Measurements from ENCODE around the gene CCDC57.

The CCDC57 gene

GRCh38 chr17:82094931-82095776, 117.5 kb downstream of the CCDC57 start:
- Histone ChIP-seq H3K4me1 (ENCODE audit: insufficient read depth, low read length) (peaks cover 7% of the 10 kb centered on the region; the same call in 1 of the 2 replicates), H3K9me3 (ENCODE audit: control insufficient read depth, insufficient read depth, low read length) (no peaks in the 10 kb centered on the region), H3K36me3 (ENCODE audit: insufficient read depth, low read length) (peaks cover 8% of the 10 kb centered on the region), H3K9ac (ENCODE audit: low read depth, low read length) (no peak overlapping the region)

GRCh38 chr17:82092995-82093751, 119.5 kb downstream of the CCDC57 start:
- Histone ChIP-seq H3K36me3 (ENCODE audit: insufficient read depth, low read length) (peaks cover 17% of the 10 kb centered on the region), H3K9ac (ENCODE audit: low read depth, low read length) (no peak overlapping the region)

DNA sequence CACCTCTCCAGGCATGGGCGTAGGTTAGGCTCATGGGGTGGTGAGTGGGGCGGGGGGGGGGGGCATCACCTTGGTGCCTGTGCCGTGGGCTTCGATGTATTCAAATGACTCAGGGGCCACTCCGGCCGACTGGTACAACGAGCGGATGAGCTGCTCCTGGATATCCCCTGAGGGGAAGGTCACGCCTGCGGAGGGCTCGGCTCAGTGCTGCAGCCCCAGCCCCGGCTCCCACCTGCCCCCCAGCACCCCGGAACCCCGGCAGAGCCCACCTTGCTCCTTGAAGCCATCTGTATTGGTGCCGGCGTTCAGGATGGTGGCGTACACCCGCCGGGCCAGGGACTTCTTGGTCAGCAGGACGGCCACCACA, 120.0 kb downstream of the CCDC57 start:
- Histone ChIP-seq H3K36me3 (ENCODE audit: insufficient read depth, low read length) (peaks cover 17% of the 10 kb centered on the region), H3K9ac (ENCODE audit: low read depth, low read length) (no peak overlapping the region), H3K4me1 (ENCODE audit: insufficient read depth, low read length) (peaks cover 5% of the 10 kb centered on the region; the same call in 1 of the 2 replicates), H3K9me3 (ENCODE audit: control insufficient read depth, insufficient read depth, low read length) (no peaks in the 10 kb centered on the region)

More at GRCh38 chr17:82092995-82093751, 119.5 kb downstream of the CCDC57 start:
- H3K4me1 ChIP-seq (ENCODE audit: insufficient read depth, low read length) = peaks cover 5% of the 10 kb centered on the region; the same call in 1 of the 2 replicates
- H3K9me3 ChIP-seq (ENCODE audit: control insufficient read depth, insufficient read depth, low read length) = no peaks in the 10 kb centered on the region

DNA sequence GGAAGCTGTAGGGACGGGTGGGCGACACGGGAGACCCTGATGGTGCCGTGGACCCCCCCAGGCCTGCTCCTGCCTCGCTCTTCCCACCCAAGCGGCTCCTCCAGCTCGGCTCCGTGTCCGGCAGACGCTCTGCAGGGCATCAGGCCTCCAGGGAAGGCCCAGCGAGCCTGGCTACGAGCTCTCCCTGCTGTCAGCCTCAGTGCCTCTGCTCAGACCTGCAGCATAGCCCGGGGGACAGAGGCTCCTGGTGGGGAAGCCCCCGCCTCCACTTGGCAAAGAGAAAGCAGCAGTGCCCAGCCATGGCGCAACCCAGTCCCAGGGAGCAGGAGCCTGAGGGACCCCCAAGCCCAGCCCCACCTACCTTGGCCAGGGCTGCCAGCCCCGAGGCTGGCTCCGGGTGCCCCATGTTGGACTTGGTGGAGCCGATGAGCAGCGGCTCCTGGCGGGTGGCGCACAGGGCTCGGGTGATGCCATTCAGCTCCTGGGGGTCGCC, 120.5 kb downstream of the CCDC57 start:
- no peaks in the 10 kb centered on the region for H3K9me3 ChIP-seq (ENCODE audit: control insufficient read depth, insufficient read depth, low read length)
- no peak overlapping the region for H3K9ac ChIP-seq (ENCODE audit: low read depth, low read length)
- peaks cover 5% of the 10 kb centered on the region; the same call in 1 of the 2 replicates for H3K4me1 ChIP-seq (ENCODE audit: insufficient read depth, low read length)
- H3K36me3 ChIP-seq (ENCODE audit: insufficient read depth, low read length) = peaks cover 17% of the 10 kb centered on the region

DNA sequence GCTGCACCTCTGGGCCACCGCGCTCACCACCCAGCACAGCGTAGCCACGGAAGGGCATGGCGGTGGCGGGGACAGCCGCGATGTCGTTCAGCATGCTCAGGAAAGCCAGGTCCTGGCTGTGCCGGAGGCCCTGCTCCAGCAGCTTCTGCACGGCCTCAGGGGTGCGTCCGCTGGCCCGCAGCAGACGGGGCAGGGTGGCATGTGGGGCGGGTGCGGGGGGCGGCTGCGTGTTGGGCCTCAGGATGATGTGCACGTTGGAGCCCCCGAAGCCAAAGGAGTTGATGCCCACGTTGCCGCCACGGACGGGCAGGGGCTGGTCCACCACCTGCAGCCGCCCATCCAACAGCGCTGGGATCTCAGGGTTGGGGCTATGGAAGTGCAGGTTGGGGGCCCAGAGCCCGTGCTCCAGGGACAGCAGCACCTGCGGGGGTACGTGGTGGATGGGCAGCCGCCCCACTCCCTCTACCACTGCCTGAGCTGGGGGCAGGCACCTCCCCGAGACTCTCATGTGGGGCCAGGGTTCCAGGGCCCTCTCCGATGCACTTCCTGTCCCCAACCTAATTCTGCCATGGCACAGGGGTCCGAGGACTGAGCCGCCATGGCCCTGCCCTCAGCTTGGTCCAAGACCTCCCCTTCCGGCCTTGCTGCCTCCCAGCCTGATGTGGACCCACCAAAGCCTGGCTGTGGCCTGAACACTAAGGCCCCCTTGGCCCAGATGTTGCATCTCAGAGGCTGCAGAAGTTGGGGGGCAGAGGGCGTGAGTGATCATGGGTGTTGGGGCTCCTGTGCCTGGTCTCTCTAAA, 121.2 kb downstream of the CCDC57 start:
- Histone ChIP-seq H3K9me3 (ENCODE audit: control insufficient read depth, insufficient read depth, low read length) (no peaks in the 10 kb centered on the region), H3K36me3 (ENCODE audit: insufficient read depth, low read length) (peaks cover 17% of the 10 kb centered on the region), H3K9ac (ENCODE audit: low read depth, low read length) (no peak overlapping the region), H3K4me1 (ENCODE audit: insufficient read depth, low read length) (no peaks in the 10 kb centered on the region; the same call in 1 of the 2 replicates)

DNA sequence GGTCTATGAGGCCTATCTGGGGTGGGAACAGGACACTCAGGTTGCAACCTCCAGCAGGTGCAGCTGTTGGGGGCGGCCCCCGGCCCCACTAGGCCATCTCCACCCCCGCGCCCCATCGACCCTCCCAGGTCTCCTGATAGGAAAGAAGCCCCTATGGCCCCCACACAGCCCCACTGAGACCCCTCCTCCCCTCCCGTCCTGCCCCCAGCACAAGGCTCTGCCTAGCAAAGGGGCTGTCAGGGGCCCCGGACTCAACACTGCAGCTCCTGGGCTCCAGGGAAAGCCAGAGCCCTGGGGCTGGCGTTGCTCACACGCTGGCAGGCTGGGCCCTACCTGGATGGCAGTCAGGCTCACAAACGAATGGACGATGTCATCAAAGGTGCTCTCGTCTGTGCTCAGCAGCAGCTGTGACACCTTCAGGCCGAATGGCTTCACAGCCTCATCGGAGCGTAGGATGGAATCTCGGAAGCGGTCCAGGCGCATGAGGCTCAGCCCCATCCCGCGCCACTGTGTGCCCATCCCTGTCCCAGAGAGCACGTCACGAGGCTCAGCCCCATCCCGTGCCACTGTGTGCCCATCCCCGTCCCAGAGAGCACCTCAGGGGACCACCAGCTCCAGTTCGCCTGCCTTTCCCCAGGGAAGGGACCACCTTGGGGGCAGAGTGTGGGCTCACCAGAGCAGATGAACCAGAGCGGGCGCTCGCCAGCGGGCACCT, 121.9 kb downstream of the CCDC57 start:
- no peaks in the 10 kb centered on the region for H3K4me1 ChIP-seq (ENCODE audit: insufficient read depth, low read length)
- H3K9ac ChIP-seq (ENCODE audit: low read depth, low read length) = no peak overlapping the region
- peaks cover 14% of the 10 kb centered on the region for H3K36me3 ChIP-seq (ENCODE audit: insufficient read depth, low read length)
- no peaks in the 10 kb centered on the region for H3K9me3 ChIP-seq (ENCODE audit: control insufficient read depth, insufficient read depth, low read length)

- Histone ChIP-seq H3K36me3 (ENCODE audit: insufficient read depth, low read length) (peaks cover 18% of the 10 kb centered on the region), H3K9me3 (ENCODE audit: control insufficient read depth, insufficient read depth, low read length) (no peaks in the 10 kb centered on the region), H3K9ac (ENCODE audit: low read depth, low read length) (no peak overlapping the region), H3K4me1 (ENCODE audit: insufficient read depth, low read length) (no peaks in the 10 kb centered on the region)
Observed at GRCh38 chr17:82089723-82090548, 122.7 kb downstream of the CCDC57 start.

DNA sequence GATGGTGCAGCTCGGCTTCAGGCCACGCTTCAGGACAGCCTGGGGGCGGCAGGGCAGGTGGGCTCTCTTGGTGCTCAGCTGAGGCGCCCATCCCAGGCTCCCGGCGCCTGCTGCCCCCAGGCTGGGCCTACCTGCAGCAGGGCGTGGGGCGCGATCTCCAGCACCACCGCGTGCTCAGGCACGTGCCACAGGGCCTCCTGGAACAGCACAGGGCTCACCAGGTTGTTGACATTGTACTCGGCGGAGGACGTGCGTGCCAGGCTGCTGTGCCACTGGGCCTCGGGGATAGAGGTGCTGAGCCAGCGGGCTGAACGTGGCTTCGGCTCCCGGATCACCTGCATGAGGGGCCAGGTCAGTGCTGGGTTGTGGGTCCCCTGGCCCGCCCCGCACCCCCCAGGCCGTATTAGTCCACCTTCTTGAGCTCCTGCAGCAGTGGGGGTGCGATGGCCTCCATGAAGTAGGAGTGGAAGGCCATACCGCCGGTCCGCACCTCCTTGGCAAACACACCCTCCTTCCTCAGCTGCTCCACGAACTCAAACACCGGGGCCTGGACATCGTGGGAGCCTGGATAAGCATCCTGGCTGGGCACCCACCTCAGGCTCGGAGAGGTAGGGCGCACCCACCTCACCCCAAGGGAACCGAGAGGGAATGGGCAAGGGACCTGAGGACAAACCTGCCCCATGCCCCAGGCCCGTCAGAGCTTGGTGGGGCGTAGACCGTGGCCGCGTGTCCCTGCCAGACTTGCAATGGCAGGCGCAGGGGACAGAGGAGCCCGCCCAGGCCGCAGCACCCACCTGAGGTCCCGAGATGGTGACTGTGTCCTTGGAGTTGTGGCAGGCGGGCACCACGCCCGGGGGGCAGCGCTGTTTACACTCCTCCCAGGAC, 123.6 kb downstream of the CCDC57 start:
- H3K9me3 ChIP-seq (ENCODE audit: control insufficient read depth, insufficient read depth, low read length) = no peaks in the 10 kb centered on the region
- H3K9ac ChIP-seq (ENCODE audit: low read depth, low read length) = no peak overlapping the region
- peaks cover 18% of the 10 kb centered on the region for H3K36me3 ChIP-seq (ENCODE audit: insufficient read depth, low read length)
- no peaks in the 10 kb centered on the region for H3K4me1 ChIP-seq (ENCODE audit: insufficient read depth, low read length)

DNA sequence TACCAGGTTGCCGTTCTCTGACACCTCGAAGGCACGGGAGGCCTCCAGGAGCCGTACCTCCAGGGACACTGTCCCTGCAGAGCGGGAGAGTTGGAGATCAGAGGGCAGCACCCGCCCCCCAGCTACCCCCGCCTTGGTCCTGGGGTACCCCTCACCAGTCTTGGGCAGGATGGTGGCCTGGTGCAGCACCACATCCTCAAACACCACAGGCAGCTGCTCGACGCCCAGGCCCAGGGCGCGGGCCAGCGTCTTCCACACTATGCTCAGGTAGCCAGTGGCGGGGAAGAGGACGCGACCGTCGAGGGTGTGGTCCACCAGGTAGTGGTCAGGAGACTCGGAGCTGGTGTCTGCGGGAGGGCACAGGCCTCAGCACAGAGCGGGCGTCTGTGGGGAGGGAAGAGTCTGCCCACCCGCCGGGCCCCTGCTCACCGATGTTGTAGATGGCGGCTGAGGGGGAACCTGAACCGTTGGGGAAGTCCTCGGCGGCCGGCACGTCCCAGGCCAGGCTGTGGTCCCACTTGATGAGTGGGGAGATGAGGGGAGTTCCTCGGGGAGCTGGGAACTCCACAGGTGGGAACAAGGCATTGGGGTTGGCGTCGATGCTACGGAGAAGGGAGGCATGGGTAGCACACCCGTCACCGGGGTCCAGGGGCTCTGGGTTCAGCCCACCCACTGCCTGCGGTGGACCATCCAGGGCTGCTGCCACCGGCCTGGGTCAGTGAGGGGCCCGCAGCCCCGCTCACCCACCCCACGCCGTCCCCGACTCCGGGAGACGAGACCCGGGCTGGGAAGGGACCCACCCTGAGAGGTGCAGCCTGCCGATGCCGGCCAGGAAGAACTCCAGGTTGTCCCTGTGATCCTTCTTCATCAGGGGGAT, 124.4 kb downstream of the CCDC57 start:
- Histone ChIP-seq H3K9ac (ENCODE audit: low read depth, low read length) (no peak overlapping the region), H3K4me1 (ENCODE audit: insufficient read depth, low read length) (no peaks in the 10 kb centered on the region), H3K36me3 (ENCODE audit: insufficient read depth, low read length) (peaks cover 23% of the 10 kb centered on the region), H3K9me3 (ENCODE audit: control insufficient read depth, insufficient read depth, low read length) (no peaks in the 10 kb centered on the region)

GRCh38 chr17:82086941-82087906, 125.4 kb downstream of the CCDC57 start:
- Histone ChIP-seq H3K36me3 (ENCODE audit: insufficient read depth, low read length) (peaks cover 32% of the 10 kb centered on the region), H3K9me3 (ENCODE audit: control insufficient read depth, insufficient read depth, low read length) (no peaks in the 10 kb centered on the region), H3K9ac (ENCODE audit: low read depth, low read length) (no peak overlapping the region)

More at GRCh38 chr17:82086941-82087906, 125.4 kb downstream of the CCDC57 start:
- H3K4me1 ChIP-seq (ENCODE audit: insufficient read depth, low read length) = no peaks in the 10 kb centered on the region
